ENCODE measurements around the gene RECK. TPM values are rescaled to one million over a fixed set of nuclear protein-coding genes. Genes with fewer than 3 reads are reported as not detected.

Gene RECK
- total RNA-seq, 1 experiment from 2014 or later = 2.6 TPM

DNA sequence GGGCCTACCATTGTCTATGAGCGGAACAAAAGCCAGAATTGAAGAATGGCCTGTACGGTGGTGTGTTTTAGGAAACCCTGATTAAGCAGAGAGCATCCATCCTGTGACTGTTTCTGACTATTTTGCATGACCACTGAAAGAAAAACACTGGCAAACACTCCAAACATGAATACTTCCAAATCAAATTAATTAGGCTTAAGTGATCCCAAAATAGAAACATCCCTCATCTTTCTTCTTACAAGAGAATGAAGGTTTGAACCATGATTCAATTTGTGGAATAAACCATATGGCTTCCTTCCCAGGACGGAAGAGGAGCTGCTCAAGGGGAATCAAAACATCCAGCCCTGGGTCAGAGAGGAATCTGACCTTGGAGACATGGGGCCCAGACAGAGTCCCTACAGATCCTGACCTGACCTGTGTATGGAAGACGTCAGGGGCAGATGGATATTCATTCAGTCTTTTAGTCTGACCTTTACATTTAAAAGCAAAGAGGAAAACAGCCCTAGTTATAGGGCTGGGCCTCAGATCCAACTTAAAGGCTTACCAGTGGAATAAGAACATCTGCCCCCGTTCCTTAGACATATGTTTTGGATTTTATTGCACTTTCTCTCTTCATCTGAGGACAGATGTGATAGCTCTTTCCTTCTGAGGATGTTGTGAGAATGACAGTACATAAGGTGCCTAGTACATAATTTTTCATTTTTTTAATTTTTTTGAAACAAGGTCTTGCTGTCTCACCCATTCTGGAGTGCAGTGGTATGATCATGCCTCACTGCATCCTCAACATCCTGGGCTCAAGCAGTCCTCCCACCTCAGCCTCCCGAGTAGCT lies 17.6 kb upstream of the RECK start:
- no peaks in the 10 kb centered on the region for H3K79me2 ChIP-seq (ENCODE audit: low read length)
- H4K20me1 ChIP-seq (ENCODE audit: insufficient read depth, low read depth, low read length) = 0 out of 2 replicates have a peak, but pooled peaks cover 2% of the 10 kb centered on the region
- no peak overlapping the region for H3K9ac ChIP-seq (ENCODE audit: low read length)
- no peak overlapping the region for H2AFZ ChIP-seq (ENCODE audit: low read length)
- H3K36me3 ChIP-seq (ENCODE audit: insufficient read depth, low read length) = no peaks in the 10 kb centered on the region
- no peak overlapping the region for H3K27ac ChIP-seq (ENCODE audit: low read length)
- no peaks in the 10 kb centered on the region for H3K27me3 ChIP-seq (ENCODE audit: low read length)
- H3K9me2 ChIP-seq (replicated peaks; ENCODE audit: insufficient read depth, low read length) = no peaks in the 10 kb centered on the region
- no peak overlapping the region for H3K4me2 ChIP-seq (ENCODE audit: low read depth, low read length, poor library complexity, severe bottlenecking)
- no peaks in the 10 kb centered on the region for H3K4me1 ChIP-seq (ENCODE audit: low read length)
- H3K4me3 ChIP-seq (ENCODE audit: low read length) = no peak overlapping the region
- H3K9me3 ChIP-seq (ENCODE audit: low read length) = no peaks in the 10 kb centered on the region
- no peak for DNase-seq

- no peak for DNase-seq
- Histone ChIP-seq H3K36me3 (ENCODE audit: insufficient read depth, low read length) (no peaks in the 10 kb centered on the region), H3K9me2 (replicated peaks; ENCODE audit: insufficient read depth, low read length) (no peaks in the 10 kb centered on the region)
Observed at GRCh38 chr9:36021968-36022367, 14.7 kb upstream of the RECK start.

DNA sequence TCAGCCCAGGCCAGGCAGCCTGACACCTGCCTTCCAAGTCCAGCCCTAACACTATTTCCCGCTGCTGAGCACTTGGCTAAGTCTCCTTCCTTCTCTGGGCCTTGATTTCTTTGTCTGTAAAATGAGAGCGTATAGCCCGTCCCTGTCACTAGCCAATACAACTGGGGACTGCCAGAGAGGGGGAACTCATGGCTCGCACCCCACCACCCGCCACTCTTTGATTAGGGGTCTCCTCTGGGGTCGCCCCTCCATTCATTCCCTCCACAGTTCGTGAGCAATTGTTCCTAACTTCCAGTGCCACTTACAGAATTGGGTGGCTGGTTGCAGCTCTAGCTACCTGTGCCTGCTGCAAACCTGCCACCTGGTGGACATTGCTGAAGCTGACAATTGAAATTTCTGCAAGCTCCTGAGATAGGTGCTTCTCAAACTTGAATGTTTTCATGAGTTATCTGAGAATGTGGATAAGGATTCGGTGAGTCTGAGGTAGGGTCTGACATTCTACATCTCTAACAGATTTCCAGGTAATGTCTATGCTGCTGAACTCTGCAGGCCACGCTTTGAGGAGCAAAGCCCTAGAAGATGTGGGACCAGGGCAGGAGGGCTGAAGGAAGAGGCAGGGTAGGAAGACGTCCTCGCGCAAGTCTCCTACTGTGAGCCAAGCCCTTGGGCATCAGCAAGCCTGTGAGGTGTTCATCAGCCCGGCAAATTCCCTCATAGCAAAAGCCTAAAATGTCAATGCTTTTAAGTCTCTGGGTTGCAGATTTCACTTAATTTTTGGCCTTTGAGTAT lies 13.3 kb upstream of the RECK start:
- Histone ChIP-seq H3K36me3 (ENCODE audit: insufficient read depth, low read length) (no peaks in the 10 kb centered on the region), H3K9me2 (replicated peaks; ENCODE audit: insufficient read depth, low read length) (no peaks in the 10 kb centered on the region), H3K27me3 (ENCODE audit: low read length) (no peaks in the 10 kb centered on the region), H3K9me3 (ENCODE audit: low read length) (no peaks in the 10 kb centered on the region), H3K4me1 (ENCODE audit: low read length) (no peaks in the 10 kb centered on the region), H4K20me1 (ENCODE audit: insufficient read depth, low read depth, low read length) (no peaks in the 10 kb centered on the region), H3K9ac (ENCODE audit: low read length) (no peak overlapping the region), H2AFZ (ENCODE audit: low read length) (no peak overlapping the region), H3K4me3 (ENCODE audit: low read length) (no peak overlapping the region), H3K27ac (ENCODE audit: low read length) (no peak overlapping the region), H3K4me2 (ENCODE audit: low read depth, low read length, poor library complexity, severe bottlenecking) (no peak overlapping the region), H3K79me2 (ENCODE audit: low read length) (no peaks in the 10 kb centered on the region)
- peak; percentile 82 for DNase-seq

More at GRCh38 chr9:36021968-36022367, 14.7 kb upstream of the RECK start:
- no peaks in the 10 kb centered on the region for H3K9me3 ChIP-seq (ENCODE audit: low read length)
- no peaks in the 10 kb centered on the region for H3K4me1 ChIP-seq (ENCODE audit: low read length)
- H3K4me3 ChIP-seq (ENCODE audit: low read length) = no peak overlapping the region
- no peaks in the 10 kb centered on the region for H4K20me1 ChIP-seq (ENCODE audit: insufficient read depth, low read depth, low read length)
- no peaks in the 10 kb centered on the region for H3K79me2 ChIP-seq (ENCODE audit: low read length)
- no peak overlapping the region for H3K27ac ChIP-seq (ENCODE audit: low read length)
- no peaks in the 10 kb centered on the region for H3K27me3 ChIP-seq (ENCODE audit: low read length)
- H3K4me2 ChIP-seq (ENCODE audit: low read depth, low read length, poor library complexity, severe bottlenecking) = no peak overlapping the region
- no peak overlapping the region for H2AFZ ChIP-seq (ENCODE audit: low read length)
- no peak overlapping the region for H3K9ac ChIP-seq (ENCODE audit: low read length)

- Histone ChIP-seq H3K36me3 (ENCODE audit: insufficient read depth, low read length) (no peaks in the 10 kb centered on the region), H3K9me2 (replicated peaks; ENCODE audit: insufficient read depth, low read length) (no peaks in the 10 kb centered on the region), H3K27ac (ENCODE audit: low read length) (no peak overlapping the region), H3K4me2 (ENCODE audit: low read depth, low read length, poor library complexity, severe bottlenecking) (no peak overlapping the region), H3K9ac (ENCODE audit: low read length) (no peak overlapping the region), H3K9me3 (ENCODE audit: low read length) (no peaks in the 10 kb centered on the region), H4K20me1 (ENCODE audit: insufficient read depth, low read depth, low read length) (no peaks in the 10 kb centered on the region), H2AFZ (ENCODE audit: low read length) (no peak overlapping the region), H3K4me1 (ENCODE audit: low read length) (peaks cover 21% of the 10 kb centered on the region), H3K79me2 (ENCODE audit: low read length) (no peaks in the 10 kb centered on the region), H3K27me3 (ENCODE audit: low read length) (no peaks in the 10 kb centered on the region), H3K4me3 (ENCODE audit: low read length) (no peak overlapping the region)
- DNase-seq = no peak
Observed at GRCh38 chr9:36025746-36026145, 11.0 kb upstream of the RECK start.

DNA sequence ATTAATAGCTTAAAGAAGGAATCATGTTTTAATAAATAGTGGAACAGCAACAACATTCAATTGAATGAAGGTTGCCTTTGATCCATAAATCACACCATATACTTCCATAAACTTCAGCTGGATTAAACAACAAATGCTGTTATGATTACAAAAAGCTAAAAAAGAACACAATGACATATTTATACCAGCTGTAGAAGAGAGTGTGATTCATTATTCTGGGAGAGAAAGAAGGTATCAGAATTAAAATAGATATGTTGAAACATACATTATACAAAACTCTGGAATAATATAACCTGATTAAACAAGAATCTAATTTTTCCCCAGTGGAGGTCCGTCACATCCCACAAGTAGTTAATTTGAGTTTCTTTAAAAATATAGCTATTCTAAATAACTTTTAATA lies 7.5 kb upstream of the RECK start:
- Histone ChIP-seq H3K4me2 (ENCODE audit: low read depth, low read length, poor library complexity, severe bottlenecking) (peak overlapping the region; percentile 56), H3K27me3 (ENCODE audit: low read length) (no peaks in the 10 kb centered on the region), H3K27ac (ENCODE audit: low read length) (no peak overlapping the region), H4K20me1 (ENCODE audit: insufficient read depth, low read depth, low read length) (no peaks in the 10 kb centered on the region), H3K4me3 (ENCODE audit: low read length) (no peak overlapping the region; the same call in 1 of the 2 replicates), H2AFZ (ENCODE audit: low read length) (no peak overlapping the region), H3K4me1 (ENCODE audit: low read length) (peaks cover 21% of the 10 kb centered on the region), H3K79me2 (ENCODE audit: low read length) (no peaks in the 10 kb centered on the region), H3K9me3 (ENCODE audit: low read length) (no peaks in the 10 kb centered on the region), H3K9ac (ENCODE audit: low read length) (no peak overlapping the region), H3K36me3 (ENCODE audit: insufficient read depth, low read length) (no peaks in the 10 kb centered on the region), H3K9me2 (replicated peaks; ENCODE audit: insufficient read depth, low read length) (no peaks in the 10 kb centered on the region)
- no peak for DNase-seq

GRCh38 chr9:36029765-36030528 lies 6.8 kb upstream of the RECK start:
- H3K9ac ChIP-seq (ENCODE audit: low read length) = no peak overlapping the region
- no peaks in the 10 kb centered on the region for H4K20me1 ChIP-seq (ENCODE audit: insufficient read depth, low read depth, low read length)
- H3K4me2 ChIP-seq (ENCODE audit: low read depth, low read length, poor library complexity, severe bottlenecking) = peak overlapping the region; percentile 56
- no peaks in the 10 kb centered on the region for H3K36me3 ChIP-seq (ENCODE audit: insufficient read depth, low read length)
- peaks cover 21% of the 10 kb centered on the region for H3K4me1 ChIP-seq (ENCODE audit: low read length)
- H3K27me3 ChIP-seq (ENCODE audit: low read length) = no peaks in the 10 kb centered on the region
- no peaks in the 10 kb centered on the region for H3K9me3 ChIP-seq (ENCODE audit: low read length)
- H3K27ac ChIP-seq (ENCODE audit: low read length) = no peak overlapping the region
- no peak overlapping the region for H2AFZ ChIP-seq (ENCODE audit: low read length)
- no peaks in the 10 kb centered on the region for H3K9me2 ChIP-seq (replicated peaks; ENCODE audit: insufficient read depth, low read length)
- peak overlapping the region; percentile 26 for H3K4me3 ChIP-seq (ENCODE audit: low read length)
- H3K79me2 ChIP-seq (ENCODE audit: low read length) = no peaks in the 10 kb centered on the region
- peak; percentile 77 for DNase-seq

GRCh38 chr9:36030871-36031270 lies 5.8 kb upstream of the RECK start:
- Histone ChIP-seq H3K9me2 (replicated peaks; ENCODE audit: insufficient read depth, low read length) (no peaks in the 10 kb centered on the region), H3K27ac (ENCODE audit: low read length) (no peak overlapping the region), H3K9ac (ENCODE audit: low read length) (no peak overlapping the region), H4K20me1 (ENCODE audit: insufficient read depth, low read depth, low read length) (no peaks in the 10 kb centered on the region), H3K27me3 (ENCODE audit: low read length) (no peaks in the 10 kb centered on the region), H3K9me3 (ENCODE audit: low read length) (no peaks in the 10 kb centered on the region), H3K36me3 (ENCODE audit: insufficient read depth, low read length) (no peaks in the 10 kb centered on the region), H2AFZ (ENCODE audit: low read length) (no peak overlapping the region), H3K4me2 (ENCODE audit: low read depth, low read length, poor library complexity, severe bottlenecking) (no peak overlapping the region), H3K4me1 (ENCODE audit: low read length) (peaks cover 21% of the 10 kb centered on the region), H3K4me3 (ENCODE audit: low read length) (no peak overlapping the region), H3K79me2 (ENCODE audit: low read length) (no peaks in the 10 kb centered on the region)
- no peak for DNase-seq
